ENCODE measurements around the gene DMRTC2. TPM values are rescaled to one million over a fixed set of nuclear protein-coding genes. Genes with fewer than 3 reads are reported as not detected.
A peak's percentile ranks its signal among the peaks of the same experiment; 100 is the strongest.

DMRTC2 gene
- total and polyA plus RNA-seq, 9 of the 15 experiments (the other 6 are each of a cell fraction or from before 2014, with no cell fraction given) = 0.03 TPM; not detected in 8

- TF ChIP-seq BRF2 (IDR thresholded peaks at IDR 0.05; ENCODE audit: borderline replicate concordance, insufficient read depth, insufficient read length) (no peak), SMARCB1 (IDR thresholded peaks at IDR 0.05; ENCODE audit: insufficient read length, low read depth) (no peak), HLTF (IDR thresholded peaks at IDR 0.05) (peak; percentile 91), KDM5B (IDR thresholded peaks at IDR 0.05; ENCODE audit: insufficient replicate concordance, low read depth, low read length) (peak; percentile 81), ZC3H8 (IDR thresholded peaks at IDR 0.05) (0 out of 2 replicates have a peak, but pooled peaks have one; percentile 51), ZNF23 (CRISPR knock-in tag; IDR thresholded peaks at IDR 0.05) (no peak), ZBTB5 (IDR thresholded peaks at IDR 0.05) (no peak), ATF6 (CRISPR knock-in tag; IDR thresholded peaks at IDR 0.05) (0 out of 2 replicates have a peak, but pooled peaks have one; percentile 70), VEZF1 (CRISPR knock-in tag; IDR thresholded peaks at IDR 0.05) (peak; percentile 86), GTF2E2 (tag; IDR thresholded peaks at IDR 0.05) (peak; percentile 95), HIVEP1 (CRISPR knock-in tag; IDR thresholded peaks at IDR 0.05) (no peak; the same call in 1 of the 2 replicates), NR2F6 (CRISPR knock-in tag; IDR thresholded peaks at IDR 0.05) (no peak), MTA3 (IDR thresholded peaks at IDR 0.05; ENCODE audit: borderline replicate concordance) (peak; percentile 96), GABPB1 (CRISPR knock-in tag; IDR thresholded peaks at IDR 0.05) (peak; percentile 96), RCOR1 (IDR thresholded peaks at IDR 0.05; ENCODE audit: borderline replicate concordance in 1 of 2, low read depth in 2 of 2, low read length in 2 of 2) (peak; percentile 11 to 44; a peak in 1 of 4 replicates), MBD2 (IDR thresholded peaks at IDR 0.05; ENCODE audit: borderline replicate concordance, low read depth) (peak; percentile 91), MAFK (IDR thresholded peaks at IDR 0.05; ENCODE audit: low read length) (no peak), CREB1 (IDR thresholded peaks at IDR 0.05) (peak; percentile 79), CREB1 (CRISPR knock-in tag; IDR thresholded peaks at IDR 0.05) (peak; percentile 60), MTA1 (IDR thresholded peaks at IDR 0.05; ENCODE audit: borderline replicate concordance) (peak; percentile 96), GATAD2B (IDR thresholded peaks at IDR 0.05; ENCODE audit: borderline replicate concordance) (peak; percentile 73), SRF (CRISPR knock-in tag; IDR thresholded peaks at IDR 0.05) (peak in 1 of 2 experiments; percentile 80; a peak in 2 of 4 replicates)
Observed at GRCh38 chr19:41859618-41860418, 15.0 kb downstream of the DMRTC2 start, which contains the start of gene RPS19 (continued).
